SK-MEL-5 (cell line): ENCODE data around the gene AP2A2. TPM values are rescaled to one million over a fixed set of nuclear protein-coding genes. Genes with fewer than 3 reads are reported as not detected.
"Not testable (repeated sequence)": the region's sequence is repeated elsewhere in the genome, so short reads cannot be mapped to it uniquely, and the experiment has no call there.

Experiments used
- DNase-seq: peaks from one replicate; pipeline ENCODE4 v3.0.0-alpha.2; 2016; ENCODE audit warnings: low read depth, low spot score
- in situ Hi-C: cut with HindIII; loops from 2 replicates; pipeline ENCODE4 v1.10.0; 2016; ENCODE audit warnings: low sequenced_read_pairs, high pct_unique_total_duplicates, low pct_unique_long_range_greater_than_20kb
- total RNA-seq: library from RNA; depleted of rRNA; stranded (reverse); fragments of >200 nt; shearing (Covaris generic); gene quantifications from 2 replicates; pipeline ENCODE4 v1.2.3, GENCODE V29; 2014

AP2A2 gene
- total RNA-seq, 1 experiment from 2014 or later: 14.6 TPM

DNA sequence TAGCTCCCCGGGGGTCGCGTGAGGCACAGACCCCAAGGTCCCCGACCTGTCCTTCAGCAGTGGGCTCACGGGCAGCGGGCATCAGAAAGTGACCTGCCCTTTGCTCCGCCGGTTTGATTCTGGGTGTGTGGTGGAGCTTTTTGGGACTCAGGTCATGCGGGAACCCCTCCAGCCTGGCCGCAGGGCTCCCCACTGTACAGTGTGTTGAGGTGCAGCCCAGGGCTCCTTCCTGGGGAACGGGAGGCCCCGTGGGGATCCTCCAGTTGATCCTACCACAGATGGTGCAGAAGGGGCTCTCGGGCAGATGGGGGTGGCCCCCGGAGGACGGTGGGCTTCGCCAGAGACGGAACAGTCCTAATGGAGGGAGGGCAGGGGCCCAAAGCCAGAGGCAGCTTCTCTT, 86.6 kb downstream of the AP2A2 start:
- DNase-seq: no peak
- in situ Hi-C loops: no loop called here

DNA sequence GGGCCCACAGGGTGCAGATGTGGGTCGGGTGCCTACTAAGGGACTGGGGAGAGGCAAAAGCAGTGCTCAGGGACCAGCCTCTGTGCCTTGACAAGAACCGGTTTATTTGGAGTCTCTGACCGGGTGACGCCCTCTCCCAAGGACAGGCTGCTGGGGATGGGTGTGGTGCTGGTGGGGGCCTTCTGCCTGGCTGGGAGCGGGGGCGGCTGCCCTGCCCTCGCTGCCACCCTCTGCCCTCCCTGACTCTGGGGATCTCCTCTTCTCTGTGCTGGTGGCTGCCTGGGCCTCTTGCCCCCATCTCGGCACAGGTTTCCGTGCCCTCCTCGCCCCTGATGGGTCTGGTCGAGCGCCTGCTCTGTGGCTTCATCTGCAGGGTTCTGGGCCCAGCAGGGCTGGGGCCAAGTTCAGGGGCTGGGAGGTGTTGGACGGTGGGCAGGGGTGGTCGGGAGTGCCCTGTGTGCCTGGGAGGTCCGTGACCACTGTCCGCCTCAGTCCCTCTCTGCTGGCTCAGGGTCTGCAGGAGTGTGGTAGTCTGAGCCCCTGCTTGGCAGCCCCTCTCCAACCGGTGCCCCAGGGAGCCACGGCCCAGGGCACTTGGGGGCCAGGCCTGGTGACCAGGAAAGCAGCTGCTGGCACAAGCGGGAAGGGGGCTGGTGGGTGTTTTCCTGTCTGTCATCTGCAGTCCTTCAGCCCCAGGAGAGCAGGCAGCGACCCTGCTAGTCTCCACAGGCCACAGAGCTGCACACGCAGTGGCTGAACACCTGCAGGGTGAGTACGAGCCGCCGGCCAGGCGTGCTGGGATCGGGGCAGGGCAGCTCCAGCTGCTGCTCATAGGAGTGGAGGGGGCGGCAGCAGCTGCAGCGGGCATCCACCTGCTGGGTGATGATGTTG, 87.3 kb downstream of the AP2A2 start:
- in situ Hi-C loops: no loop called here
- DNase-seq: no peak

DNA sequence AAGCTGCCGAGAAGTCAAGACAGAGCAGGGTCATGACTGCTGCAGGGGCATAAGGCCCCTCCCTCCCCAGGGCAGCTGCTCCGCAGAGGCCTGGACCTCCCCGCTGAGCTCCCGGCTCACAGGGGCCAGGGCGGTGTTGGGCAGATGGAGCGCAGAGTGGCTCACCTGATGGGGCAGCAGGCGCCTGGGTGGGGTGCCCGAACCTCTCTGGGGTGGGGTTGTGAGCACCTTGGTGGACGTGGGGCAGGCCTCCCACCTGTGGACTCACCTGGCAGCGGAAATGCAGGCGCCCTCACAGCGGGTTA, 87.9 kb downstream of the AP2A2 start:
- in situ Hi-C loops: no loop called here
- DNase-seq: no peak

DNA sequence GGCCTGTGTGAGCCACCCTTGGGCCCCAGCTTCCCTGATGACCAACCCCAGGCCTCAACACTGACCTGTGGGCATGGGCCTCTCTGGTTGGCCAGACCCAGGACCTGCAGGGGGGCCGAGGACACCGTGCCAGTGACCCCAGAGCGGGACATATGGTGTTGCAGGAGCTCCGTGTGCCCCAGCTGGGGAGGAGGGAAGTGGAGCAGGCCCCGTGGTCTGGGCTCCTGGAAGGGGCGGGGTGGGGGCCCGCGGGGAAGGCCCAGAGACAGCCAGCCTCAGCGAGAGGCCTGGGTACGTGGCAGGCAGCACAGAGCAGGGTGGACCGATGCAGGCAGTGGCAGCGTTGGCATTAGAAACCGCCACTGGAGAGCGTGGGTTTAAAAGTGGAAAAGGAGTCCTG, 88.6 kb downstream of the AP2A2 start:
- in situ Hi-C loops: no loop called here

DNA sequence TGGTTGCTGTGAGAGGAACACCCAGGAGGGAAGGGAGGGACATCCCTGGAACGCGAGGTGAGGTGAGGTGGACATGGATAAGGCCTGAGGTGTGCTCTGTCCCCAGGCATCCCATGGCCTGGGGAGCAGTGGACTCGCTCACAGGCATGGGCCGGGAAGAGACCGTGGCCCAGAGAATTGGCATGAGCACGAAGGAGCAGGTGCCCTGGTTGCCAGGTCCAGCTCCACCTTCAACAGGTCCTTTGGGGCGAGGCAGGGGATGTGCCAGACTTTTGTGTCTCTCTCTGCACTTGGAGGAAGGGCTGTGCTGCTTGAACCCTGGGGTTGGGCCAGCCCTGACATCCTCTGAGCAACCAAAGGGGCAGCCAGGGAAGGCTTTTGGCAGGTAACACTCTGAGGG, 89.4 kb downstream of the AP2A2 start:
- DNase-seq: no peak
- in situ Hi-C loops: no loop called here

More for the DNA sequence above, 88.6 kb downstream of the AP2A2 start:
- no peak for DNase-seq

DNA sequence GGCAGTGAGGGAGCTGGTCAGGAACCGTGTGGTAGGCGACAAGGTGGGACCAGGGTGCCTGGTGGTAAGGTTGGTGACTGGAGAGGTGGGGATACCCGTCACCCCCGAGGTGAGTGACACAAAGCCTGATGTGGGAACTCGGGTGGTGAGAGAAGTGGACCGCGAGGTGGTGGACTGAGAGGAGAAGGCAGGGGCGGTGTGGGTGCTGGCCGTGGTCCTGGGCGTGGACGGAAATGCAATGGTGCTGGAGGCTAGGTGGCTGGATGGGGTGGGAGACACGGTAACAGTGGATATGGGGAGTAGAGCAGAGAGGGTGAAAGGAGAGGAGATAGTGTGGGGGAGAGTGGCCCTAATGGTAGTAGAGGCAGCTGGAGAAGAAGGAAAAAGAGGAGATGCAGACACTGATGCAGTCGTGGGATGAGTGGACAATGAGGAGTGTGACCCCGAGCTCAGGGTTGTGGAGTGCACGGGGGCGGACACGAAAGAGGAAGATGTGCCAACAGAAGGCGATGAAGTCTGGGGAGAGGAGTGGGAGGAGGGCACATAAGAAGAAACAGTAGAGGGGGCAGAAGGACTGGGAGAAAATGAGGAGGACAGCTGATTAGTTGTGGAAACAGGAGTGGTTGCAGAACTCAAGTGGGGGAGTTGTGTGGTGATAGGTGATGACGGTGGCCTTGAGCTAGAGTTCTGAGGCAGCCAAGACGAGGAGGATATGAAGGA, 90.3 kb downstream of the AP2A2 start:
- in situ Hi-C loops: no loop called here
- DNase-seq: no peak

DNA sequence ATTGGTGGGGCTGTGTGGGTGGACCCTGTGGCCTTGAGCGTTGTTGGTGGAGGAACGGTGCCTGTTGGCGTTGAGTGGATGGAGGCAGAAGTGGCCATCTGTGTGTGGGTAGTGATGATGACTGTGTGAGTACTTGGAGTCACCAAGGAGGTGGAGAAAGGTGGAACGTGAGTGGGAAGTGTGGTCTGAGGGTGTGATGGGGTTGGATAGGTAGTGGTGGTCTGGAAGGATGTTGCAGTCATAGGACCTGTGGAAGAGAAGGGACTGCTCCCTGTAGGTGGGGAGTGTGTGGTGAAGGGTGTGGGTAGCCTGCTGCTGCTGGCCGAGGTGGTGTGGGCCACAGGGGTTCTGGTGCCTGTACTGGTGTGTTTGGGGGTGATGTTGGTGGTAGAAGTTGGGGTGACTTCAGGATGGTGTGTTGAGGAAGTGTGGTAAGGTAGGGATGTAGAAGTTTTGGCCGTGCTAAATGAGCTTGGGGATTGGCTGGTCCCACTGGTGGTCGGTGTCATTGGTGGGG, 91.0 kb downstream of the AP2A2 start:
- in situ Hi-C loops, DNase-seq: not testable (repeated sequence)

DNA sequence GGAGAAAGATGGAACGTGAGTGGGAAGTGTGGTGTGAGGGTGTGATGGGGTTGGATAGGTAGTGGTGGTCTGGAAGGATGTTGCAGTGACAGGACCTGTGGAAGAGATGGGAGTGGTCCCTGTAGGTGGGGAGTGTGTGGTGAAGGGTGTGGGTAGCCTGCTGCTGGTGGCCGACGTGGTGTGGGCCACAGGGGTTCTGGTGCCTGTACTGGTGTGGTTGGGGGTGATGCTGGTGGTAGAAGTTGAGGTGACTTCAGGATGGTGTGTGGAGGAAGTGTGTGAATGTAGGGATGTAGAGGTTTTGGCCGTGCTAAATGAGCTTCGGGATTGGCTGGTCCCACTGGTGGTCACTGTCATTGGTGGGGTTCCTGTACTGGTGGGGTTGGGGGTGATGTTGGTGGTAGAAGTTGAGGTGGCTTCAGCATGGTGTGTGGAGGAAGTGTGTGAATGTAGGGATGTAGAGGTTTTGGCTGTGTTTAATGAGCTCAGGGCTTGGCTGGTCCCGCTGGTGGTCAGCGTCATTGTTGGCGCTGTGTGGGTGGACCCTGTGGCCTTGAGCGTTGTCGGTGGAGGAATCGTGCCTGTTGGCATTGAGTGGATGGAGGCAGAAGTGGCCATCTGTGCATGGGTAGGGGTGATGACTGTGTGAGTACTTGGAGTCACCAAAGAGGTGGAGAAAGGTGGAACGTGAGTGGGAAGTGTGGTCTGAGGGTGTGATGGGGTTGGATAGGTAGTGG, 91.8 kb downstream of the AP2A2 start:
- in situ Hi-C loops: no loop called here
- DNase-seq: no peak

DNA sequence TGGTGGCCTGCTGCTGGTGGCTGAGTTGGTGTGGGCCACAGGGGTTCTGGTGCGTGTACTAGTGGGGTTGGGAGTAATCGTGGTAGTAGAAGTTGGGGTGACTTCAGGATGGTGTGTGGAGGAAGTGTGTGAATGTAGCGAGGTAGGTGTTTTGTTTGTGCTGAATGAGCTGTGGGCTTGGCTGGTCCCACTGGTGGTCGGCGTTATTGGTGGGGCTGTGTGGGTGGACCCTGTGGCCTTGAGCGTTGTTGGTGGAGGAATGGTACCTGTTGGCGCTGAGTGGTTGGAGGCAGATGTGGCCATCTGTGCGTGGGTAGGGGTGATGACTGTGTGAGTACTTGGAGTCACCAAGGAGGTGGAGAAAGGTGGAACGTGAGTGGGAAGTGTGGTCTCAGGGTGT, 92.4 kb downstream of the AP2A2 start:
- in situ Hi-C loops: no loop called here
- no peak for DNase-seq

DNA sequence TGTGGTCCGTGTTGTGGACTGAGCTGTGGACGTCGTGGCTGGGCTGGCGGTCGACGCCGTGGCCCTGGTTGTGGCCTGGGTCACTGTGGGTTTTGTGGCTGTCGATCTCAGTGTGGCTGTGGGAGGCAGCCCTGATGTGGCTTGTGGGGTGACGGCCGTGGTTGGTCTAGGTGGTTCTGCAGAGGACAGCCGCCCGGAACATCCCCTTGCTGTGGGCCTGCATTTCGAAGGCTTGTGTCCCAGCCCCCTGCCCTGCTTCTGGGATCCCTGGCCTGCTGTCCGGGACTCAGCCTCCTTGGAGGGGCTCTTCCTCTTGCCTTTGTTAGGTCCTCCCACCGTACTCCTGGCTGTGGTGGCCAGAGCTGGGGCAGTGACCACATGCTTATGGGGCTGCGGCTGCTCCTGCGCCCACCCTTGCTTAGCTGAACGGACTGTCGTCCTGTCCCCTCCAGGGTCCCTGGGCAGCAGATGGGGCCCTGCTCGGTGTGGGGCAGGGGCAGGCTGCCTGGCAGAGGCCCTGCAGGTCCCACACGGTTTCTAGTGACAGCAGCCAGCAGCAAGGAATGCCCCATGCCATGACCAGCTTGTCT, 93.7 kb downstream of the AP2A2 start:
- in situ Hi-C loops: no loop called here
- no peak for DNase-seq

DNA sequence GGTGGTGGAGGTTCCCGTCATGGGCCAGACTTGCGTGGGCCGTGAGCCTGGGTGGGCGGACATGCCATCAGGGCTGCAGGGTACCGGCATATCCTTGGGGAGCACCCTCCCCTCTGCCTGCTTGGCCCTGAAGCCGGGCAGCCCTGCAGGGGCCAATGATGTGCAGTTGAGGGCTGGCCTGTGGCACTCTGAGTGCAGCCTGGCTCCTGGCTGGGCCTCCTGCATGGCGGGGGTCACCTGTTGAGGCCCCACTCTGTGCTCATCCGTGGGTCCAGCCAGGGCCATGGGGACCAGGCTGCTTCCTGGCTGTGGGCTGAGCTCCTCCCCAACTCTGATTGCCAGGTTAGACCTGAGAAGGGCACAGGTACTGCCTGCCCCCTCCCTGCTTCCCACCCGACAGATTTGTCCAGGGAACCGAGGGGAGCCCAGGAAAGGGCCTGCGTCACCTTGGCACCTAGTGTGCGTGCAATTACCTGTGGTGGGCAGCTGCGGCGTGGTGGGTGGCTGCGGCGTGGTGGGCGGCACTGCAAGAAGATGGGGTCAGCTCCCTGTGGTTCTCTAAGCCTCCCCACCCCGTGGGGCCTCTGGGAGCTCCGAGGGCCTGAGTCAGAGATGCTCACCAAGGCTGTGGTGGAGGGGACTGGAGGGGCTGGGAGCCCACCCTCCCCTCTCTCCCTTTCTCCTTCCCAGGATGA, 94.7 kb downstream of the AP2A2 start:
- in situ Hi-C loops: no loop called here
- DNase-seq: no peak

DNA sequence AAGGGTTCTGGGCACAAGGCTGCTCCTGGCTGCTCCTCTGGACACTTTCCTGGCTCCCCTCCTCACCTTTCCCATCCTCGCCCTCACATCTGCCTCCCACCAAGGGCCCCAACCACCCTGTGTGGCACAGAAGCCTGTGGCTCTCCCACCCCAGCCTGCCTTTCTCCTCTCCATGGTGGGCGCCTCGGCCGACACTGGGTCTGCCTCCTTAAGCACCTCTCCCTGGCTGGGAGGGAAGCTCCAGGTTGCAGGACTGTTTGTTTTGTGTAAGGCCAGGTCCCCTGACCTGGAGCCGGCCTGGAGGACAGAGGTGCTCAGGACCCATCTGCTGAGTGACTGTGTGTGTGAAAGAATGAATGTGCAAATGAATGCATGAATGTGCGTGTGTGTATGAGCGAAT, 96.7 kb downstream of the AP2A2 start:
- in situ Hi-C loops: no loop called here
- no peak for DNase-seq

DNA sequence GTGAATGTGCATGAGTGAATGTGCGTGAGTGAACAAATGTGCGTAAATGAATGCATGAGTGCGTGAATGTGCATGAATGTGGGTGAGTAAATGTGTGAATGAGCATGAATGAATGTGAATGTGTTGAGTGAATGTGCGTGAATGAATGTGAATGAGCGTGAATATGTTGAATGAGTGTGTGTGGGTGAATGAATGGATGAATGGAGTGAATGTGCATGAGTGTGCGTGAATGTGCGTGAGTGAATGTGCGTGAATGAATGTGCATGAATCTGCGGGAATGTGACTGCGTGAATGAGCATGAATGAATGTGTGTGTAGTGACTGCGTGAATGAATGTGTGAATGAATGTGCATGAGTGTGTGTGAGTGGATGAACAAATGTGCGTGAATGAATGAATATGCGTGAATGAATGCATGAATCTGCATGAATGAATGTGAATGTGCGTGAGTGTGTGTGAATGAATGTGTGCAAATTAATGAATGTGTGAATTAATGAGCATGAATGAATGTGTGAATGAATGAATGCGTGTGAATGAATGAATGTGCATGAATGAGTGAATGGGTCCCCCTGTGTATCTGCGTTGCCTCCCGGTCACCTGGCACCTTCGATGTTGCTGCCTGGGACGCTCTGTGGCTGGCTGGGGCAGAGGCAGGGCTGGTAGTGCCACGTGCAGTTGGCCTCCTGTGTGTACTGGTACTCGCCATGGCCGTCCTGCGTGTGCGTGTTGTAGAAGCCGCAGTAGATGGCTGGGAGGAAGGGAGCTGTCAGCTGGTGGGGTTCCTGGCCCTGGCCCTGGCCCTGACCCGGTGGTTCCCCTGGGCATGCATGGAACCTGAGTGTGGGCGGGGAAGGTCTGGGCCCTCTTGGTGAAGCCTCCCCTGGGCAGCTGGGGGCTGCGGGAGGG, 97.5 kb downstream of the AP2A2 start:
- no peak for DNase-seq
- in situ Hi-C loops: no loop called here

DNA sequence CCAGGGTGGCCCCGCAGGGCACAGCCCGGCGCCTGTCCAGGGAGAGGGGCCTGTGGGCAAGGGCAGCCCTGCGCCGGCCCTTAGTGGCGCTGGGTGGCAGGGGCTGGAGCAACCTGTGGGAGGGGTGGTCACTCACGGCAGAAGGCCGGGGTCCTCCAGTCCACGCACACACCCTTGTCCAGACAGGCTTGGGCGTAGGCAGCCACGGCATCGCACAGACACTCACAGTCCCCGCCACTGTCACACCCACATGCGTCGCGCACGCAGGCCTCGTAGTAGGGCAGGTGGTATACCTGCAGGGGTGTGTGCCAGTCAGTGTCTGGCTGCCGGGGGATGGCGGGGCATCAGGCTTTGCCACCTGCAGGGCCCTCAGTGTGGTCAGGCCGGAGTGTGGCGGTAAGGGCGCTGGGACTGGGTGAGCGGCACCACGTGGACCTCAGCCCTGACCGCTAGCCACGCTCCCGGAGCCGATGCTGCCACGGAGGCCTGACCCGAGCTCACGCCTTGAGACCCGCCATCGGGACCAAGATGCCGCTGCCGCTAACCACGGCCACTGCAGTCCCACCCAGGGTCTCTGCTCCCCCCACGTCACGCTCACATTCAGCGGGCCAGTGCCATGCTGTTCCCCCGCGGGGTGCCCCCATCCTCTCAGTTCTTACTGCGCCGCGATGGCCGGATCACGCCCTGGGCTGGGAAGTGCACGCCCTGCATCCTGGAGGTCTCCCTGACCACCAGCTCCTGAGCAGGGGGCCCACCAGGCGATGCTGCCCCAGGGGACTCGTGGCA, 98.3 kb downstream of the AP2A2 start:
- in situ Hi-C loops: no loop called here
- no peak for DNase-seq

DNA sequence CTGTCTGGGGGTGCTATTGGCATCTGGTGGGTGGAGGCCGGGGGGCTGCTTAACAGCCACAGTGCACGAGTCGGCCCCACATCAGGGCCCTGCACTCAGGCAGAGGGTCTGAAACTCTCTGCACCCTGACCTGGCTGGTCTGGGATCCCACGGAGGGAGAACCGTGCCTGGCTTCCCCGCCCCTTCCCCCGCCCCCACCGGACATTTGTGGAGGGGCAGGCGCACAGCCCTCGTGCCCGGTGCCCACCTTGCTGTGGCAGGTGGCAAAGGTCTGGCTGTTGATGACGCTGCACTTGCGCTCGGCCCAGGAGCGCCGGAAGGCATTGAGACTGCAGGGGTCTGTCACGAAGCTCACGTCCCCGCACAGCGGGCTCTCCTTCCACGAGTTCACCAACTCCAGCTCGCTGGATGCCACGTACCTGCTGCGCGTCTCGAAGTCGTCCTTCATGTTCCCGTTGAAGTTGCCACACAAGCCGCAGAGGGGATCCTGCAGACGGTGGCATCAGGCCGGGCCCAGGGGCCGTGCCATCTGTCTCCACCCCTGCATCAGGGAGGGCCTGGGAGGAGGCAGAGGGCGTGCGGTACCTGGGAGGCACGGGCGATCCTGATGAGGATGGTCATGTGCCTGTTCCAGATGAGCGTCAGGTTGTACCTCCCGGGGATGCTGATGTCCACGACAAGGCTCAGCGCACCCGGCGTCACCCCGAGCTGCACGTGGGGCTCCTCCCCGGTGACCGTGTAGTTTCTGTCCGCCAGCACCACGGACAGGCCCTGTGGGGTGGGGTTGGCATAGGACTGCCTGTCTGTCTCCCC, 99.1 kb downstream of the AP2A2 start:
- in situ Hi-C loops: no loop called here
- no peak for DNase-seq
